H1 (cell line): ENCODE measurements around the gene PLCH2. TPM values are rescaled to one million over a fixed set of nuclear protein-coding genes. Genes with fewer than 3 reads are reported as not detected.

Source experiments
- CTCF ChIA-PET: fragments of 300-600 bp; sonication (Branson Sonifier 250); formaldehyde crosslinking; loops from one replicate; lab custom pipeline; 2021; ENCODE audit not compliant: partially characterized antibody; lab: Charles Lee
- POLR2A ChIA-PET: fragments of 300-600 bp; sonication (Branson Sonifier 250); formaldehyde crosslinking; loops from one replicate; lab custom pipeline; 2021; ENCODE audit warnings: inconsistent platforms; ENCODE audit not compliant: partially characterized antibody; lab: Charles Lee
- DNase-seq, 2 experiments: peaks; one replicate each; pipeline versions ENCODE4 v3.0.0 to v3.0.0-alpha.2; 2010 to 2022; ENCODE audit warnings: low spot score in 2 of 2, low read depth in 1 of 2, mixed read lengths in 1 of 2
- FAIRE-seq: peaks from 2 replicates; lab custom pipeline; 2011; peaks lifted over from hg19 to GRCh38; lab: Jason Lieb, UNC
- H2AFZ ChIP-seq: 2 replicates; pipeline ENCODE4 v1.8.1; 2012; ENCODE audit warnings: low read length, inconsistent platforms
- H2AK5ac ChIP-seq: 2 replicates; pipeline ENCODE4 v1.6.1; 2013; ENCODE audit warnings: low read depth, low read length
- H2BK120ac ChIP-seq: replicated peaks from 2 replicates; pipeline ENCODE3; 2013; ENCODE audit warnings: low read depth, low read length, inconsistent platforms
- H2BK12ac ChIP-seq: 2 replicates; pipeline ENCODE4 v1.6.1; 2013; ENCODE audit warnings: low read depth, low read length
- H2BK15ac ChIP-seq: 2 replicates; pipeline ENCODE4 v1.6.1; 2013; ENCODE audit warnings: low read length
- H2BK20ac ChIP-seq: 2 replicates; pipeline ENCODE4 v1.6.1; 2013; ENCODE audit warnings: low read length
- H2BK5ac ChIP-seq: 2 replicates; pipeline ENCODE4 v1.6.1; 2013; ENCODE audit warnings: low read depth, low read length
- H3K14ac ChIP-seq: 2 replicates; pipeline ENCODE4 v1.6.1; 2013; ENCODE audit warnings: inconsistent platforms; ENCODE audit not compliant: insufficient read length
- H3K18ac ChIP-seq: 2 replicates; pipeline ENCODE4 v1.6.1; 2013; ENCODE audit warnings: low read length; ENCODE audit errors: extremely low read depth
- H3K23ac ChIP-seq: 2 replicates; pipeline ENCODE4 v1.6.1; 2013; ENCODE audit warnings: inconsistent platforms; ENCODE audit not compliant: insufficient read length
- H3K23me2 ChIP-seq: 2 replicates; pipeline ENCODE4 v1.6.1; 2013; ENCODE audit warnings: low read depth, low read length
- H3K27ac ChIP-seq: 2 replicates; pipeline ENCODE4 v1.6.1; 2011; ENCODE audit warnings: low read depth, low read length, inconsistent platforms
- H3K27me3 ChIP-seq, 4 experiments: replicated peaks in 1 of 4; 1 replicate in 1 of 4; 2 replicates in 3 of 4; pipeline versions ENCODE4 v1.6.1 to v1.8.1; 2011 to 2013; ENCODE audit warnings: low read length in 3 of 4, mild to moderate bottlenecking in 3 of 4, inconsistent platforms in 2 of 4, mixed read lengths in 2 of 4, moderate library complexity in 1 of 4; ENCODE audit not compliant: control insufficient read depth in 3 of 4, insufficient read depth in 3 of 4; ENCODE audit errors: extremely low read depth in 1 of 4
- H3K36me3 ChIP-seq, 4 experiments: 2 replicates each; pipeline versions ENCODE4 v1.6.1 to v1.8.1; 2011 to 2013; ENCODE audit warnings: mild to moderate bottlenecking in 4 of 4, low read length in 3 of 4, moderate library complexity in 2 of 4, control low read depth in 1 of 4, inconsistent platforms in 1 of 4; ENCODE audit not compliant: insufficient read depth in 4 of 4, control insufficient read depth in 2 of 4
- H3K4ac ChIP-seq: replicated peaks from 2 replicates; pipeline ENCODE3; 2013; ENCODE audit warnings: low read length, low read depth, mixed read lengths, inconsistent platforms; ENCODE audit not compliant: insufficient read length
- H3K4me1 ChIP-seq, 4 experiments: replicated peaks in 1 of 4; 1 replicate in 1 of 4; 2 replicates in 3 of 4; pipeline versions ENCODE4 v1.6.1 to v1.8.1; 2011 to 2013; ENCODE audit warnings: low read length in 3 of 4, inconsistent platforms in 2 of 4, mixed read lengths in 1 of 4; ENCODE audit not compliant: insufficient read depth in 4 of 4, control insufficient read depth in 3 of 4
- H3K4me2 ChIP-seq, 2 experiments: 2 replicates each; pipeline versions ENCODE4 v1.6.1 to v1.8.1; 2011 to 2013; ENCODE audit warnings: low read depth in 2 of 2, low read length in 2 of 2, control low read depth in 1 of 2, inconsistent platforms in 1 of 2, mild to moderate bottlenecking in 1 of 2; ENCODE audit not compliant: insufficient read depth in 1 of 2
- H3K4me3 ChIP-seq, 4 experiments: fragments of 200-600, 300-600 bp in 1 of 4; sonication (generic), shearing (Covaris generic), sonication (Bioruptor Twin) in 1 of 4; 2 replicates each; pipeline versions ENCODE4 v1.5.1 to v1.8.1; 2011 to 2016; ENCODE audit warnings: low read length in 4 of 4, low read depth in 3 of 4, control low read depth in 2 of 4, inconsistent platforms in 2 of 4, mild to moderate bottlenecking in 2 of 4, mixed read lengths in 1 of 4, moderate library complexity in 1 of 4; ENCODE audit not compliant: insufficient read depth in 2 of 4; ENCODE audit errors: extremely low read depth in 1 of 4
- H3K56ac ChIP-seq: replicated peaks from 2 replicates; pipeline ENCODE3; 2013; ENCODE audit warnings: low read depth, mild to moderate bottlenecking, mixed read lengths, low read length, inconsistent platforms; ENCODE audit not compliant: insufficient read length
- H3K79me1 ChIP-seq: 2 replicates; pipeline ENCODE4 v1.6.1; 2013; ENCODE audit warnings: low read depth, low read length, control low read depth
- H3K79me2 ChIP-seq, 2 experiments: 2 replicates each; pipeline versions ENCODE4 v1.6.1 to v1.8.1; 2012 to 2013; ENCODE audit warnings: low read length in 2 of 2, mild to moderate bottlenecking in 2 of 2, inconsistent platforms in 1 of 2; ENCODE audit not compliant: insufficient read depth in 2 of 2, control insufficient read depth in 1 of 2
- H3K9ac ChIP-seq, 4 experiments: replicated peaks in 1 of 4; 1 replicate in 1 of 4; 2 replicates in 3 of 4; pipeline versions ENCODE4 v1.6.1 to v1.8.1; 2011 to 2013; ENCODE audit warnings: low read depth in 3 of 4, low read length in 3 of 4, control low read depth in 2 of 4, mild to moderate bottlenecking in 2 of 4, moderate library complexity in 2 of 4, inconsistent platforms in 1 of 4; ENCODE audit errors: extremely low read depth in 1 of 4
- H3K9me3 ChIP-seq, 2 experiments: 2 replicates each; pipeline versions ENCODE4 v1.6.1 to v1.8.1; 2012 to 2013; ENCODE audit warnings: mild to moderate bottlenecking in 2 of 2, moderate library complexity in 2 of 2, control low read depth in 1 of 2, inconsistent platforms in 1 of 2, low read depth in 1 of 2, low read length in 1 of 2, mixed read lengths in 1 of 2; ENCODE audit not compliant: insufficient read depth in 2 of 2
- H4K20me1 ChIP-seq, 2 experiments: replicated peaks in 1 of 2; 2 replicates each; pipeline versions ENCODE3 to v1.8.1; 2011 to 2013; ENCODE audit warnings: inconsistent platforms in 2 of 2, low read length in 2 of 2, mild to moderate bottlenecking in 1 of 2; ENCODE audit not compliant: insufficient read depth in 2 of 2, control insufficient read depth in 1 of 2
- H4K5ac ChIP-seq: 2 replicates; pipeline ENCODE4 v1.6.1; 2013; ENCODE audit warnings: low read length, low read depth, mixed read lengths, inconsistent platforms; ENCODE audit not compliant: insufficient read length
- H4K8ac ChIP-seq: 2 replicates; pipeline ENCODE4 v1.8.0; 2013; ENCODE audit warnings: mild to moderate bottlenecking, moderate library complexity, low read length, inconsistent platforms; ENCODE audit not compliant: insufficient read depth; ENCODE audit errors: extremely low read depth
- H4K91ac ChIP-seq: replicated peaks from 2 replicates; pipeline ENCODE3; 2013; ENCODE audit warnings: low read length, mixed read lengths, inconsistent platforms; ENCODE audit not compliant: insufficient read length
- BACH1 ChIP-seq: IDR thresholded peaks from 2 replicates; pipeline ENCODE4 v1.6.1; 2012; ENCODE audit warnings: low read length, improper control_type of control experiment
- BCL11A ChIP-seq, 2 experiments: IDR thresholded peaks; one replicate each; pipeline ENCODE4 v1.6.1; 2011; ENCODE audit warnings: low read depth in 2 of 2, low read length in 2 of 2, mild to moderate bottlenecking in 2 of 2
- EZH2 ChIP-seq: fragments of 200-600 bp; sonication (generic); IDR thresholded peaks from 2 replicates; pipeline ENCODE4 v1.7.1; 2012; ENCODE audit warnings: low read depth, mild to moderate bottlenecking, moderate library complexity, low read length, inconsistent platforms; ENCODE audit not compliant: severe bottlenecking
- GTF2F1 ChIP-seq: IDR thresholded peaks from 2 replicates; pipeline ENCODE4 v1.6.1; 2012; ENCODE audit warnings: low read depth, low read length, improper control_type of control experiment, borderline replicate concordance
- JUN ChIP-seq: IDR thresholded peaks from 2 replicates; pipeline ENCODE4 v1.6.1; 2011; ENCODE audit warnings: low read depth, mild to moderate bottlenecking, improper control_type of control experiment, low read length
- JUND ChIP-seq: IDR thresholded peaks from 2 replicates; pipeline ENCODE4 v1.6.1; 2011; ENCODE audit warnings: mild to moderate bottlenecking, improper control_type of control experiment, low read length
- POU5F1 ChIP-seq: IDR thresholded peaks from 2 replicates; pipeline ENCODE4 v1.6.1; 2011; ENCODE audit warnings: low read depth, mild to moderate bottlenecking, low read length, moderate library complexity
- RBBP5 ChIP-seq: IDR thresholded peaks from 2 replicates; pipeline ENCODE4 v1.7.1; 2012; ENCODE audit warnings: low read depth, mild to moderate bottlenecking, inconsistent platforms, low read length, moderate library complexity, borderline replicate concordance
- RFX5 ChIP-seq: IDR thresholded peaks from 2 replicates; pipeline ENCODE4 v1.6.1; 2011; ENCODE audit warnings: low read depth, low read length, improper control_type of control experiment, borderline replicate concordance
- RXRA ChIP-seq: IDR thresholded peaks from 2 replicates; pipeline ENCODE4 v1.6.1; 2011; ENCODE audit warnings: low read depth, mild to moderate bottlenecking, low read length, moderate library complexity; ENCODE audit not compliant: insufficient read depth
- SAP30 ChIP-seq: fragments of 300-600 bp; sonication (generic); IDR thresholded peaks from 2 replicates; pipeline ENCODE4 v1.7.1; 2012; ENCODE audit warnings: low read length, moderate library complexity, mild to moderate bottlenecking, inconsistent platforms; ENCODE audit not compliant: insufficient read depth, insufficient replicate concordance
- SIRT6 ChIP-seq: IDR thresholded peaks from one replicate; pipeline ENCODE4 v1.7.1; 2012; ENCODE audit warnings: low read length, inconsistent platforms
- SP2 ChIP-seq: IDR thresholded peaks from 2 replicates; pipeline ENCODE4 v1.6.1; 2012; ENCODE audit warnings: mild to moderate bottlenecking, low read length, inconsistent platforms
- SP4 ChIP-seq: IDR thresholded peaks from 2 replicates; pipeline ENCODE4 v1.6.1; 2012; ENCODE audit warnings: low read length, inconsistent platforms
- SRF ChIP-seq: IDR thresholded peaks from 2 replicates; pipeline ENCODE4 v1.6.1; 2011; ENCODE audit warnings: mild to moderate bottlenecking, low read depth, low read length, moderate library complexity
- TAF1 ChIP-seq: IDR thresholded peaks from 2 replicates; pipeline ENCODE4 v1.6.1; 2011; ENCODE audit warnings: mild to moderate bottlenecking, low read depth, low read length
- WGBS, 2 experiments: shearing (Covaris generic) in 1 of 2; methylation state at CpG; one replicate each; pipeline versions ENCODE4 v1.1.6 to v1.1.7; 2013 to 2015; ENCODE audit warnings: low lambda C conversion rate in 2 of 2, mixed read lengths in 2 of 2, inconsistent platforms in 1 of 2, low coverage in 1 of 2, missing lambda C conversion rate in 1 of 2; ENCODE audit not compliant: insufficient replicate concordance in 2 of 2, insufficient coverage in 1 of 2, insufficient read length in 1 of 2; ENCODE audit errors: extremely low coverage in 1 of 2, missing lambda C conversion rate in 1 of 2; 5-methylcytosine and 5-hydroxymethylcytosine counted together
- polyA plus RNA-seq, 7 experiments: library from polyadenylated mRNA; depleted of rRNA in 3 of 7; stranded (reverse) in 5 of 7; unstranded in 2 of 7; fragments of >200 nt in 5 of 7; fragments of 200-250 nt in 2 of 7; gene quantifications; 1 replicate in 5 of 7; 2 replicates in 1 of 7; 4 replicates in 1 of 7; pipeline versions ENCODE4 v1.2.1 to v1.2.3, GENCODE V29; 2011 to 2013; ENCODE audit warnings: missing spikeins in 2 of 7, mixed read lengths in 2 of 7
- total RNA-seq: library from RNA; stranded (reverse); fragmentation: NEBNext Ultra II Directional; extraction: Animal tissue kit (Norgen Biotek cat#: 25700); gene quantifications from 2 replicates; pipeline ENCODE4 v1.2.1, GENCODE V29; 2021

PLCH2 gene
- total and polyA plus RNA-seq, 2 of the 8 experiments (the other 6 are each of a cell fraction or from before 2014, with no cell fraction given), result 0.14 to 0.19 TPM

DNA sequence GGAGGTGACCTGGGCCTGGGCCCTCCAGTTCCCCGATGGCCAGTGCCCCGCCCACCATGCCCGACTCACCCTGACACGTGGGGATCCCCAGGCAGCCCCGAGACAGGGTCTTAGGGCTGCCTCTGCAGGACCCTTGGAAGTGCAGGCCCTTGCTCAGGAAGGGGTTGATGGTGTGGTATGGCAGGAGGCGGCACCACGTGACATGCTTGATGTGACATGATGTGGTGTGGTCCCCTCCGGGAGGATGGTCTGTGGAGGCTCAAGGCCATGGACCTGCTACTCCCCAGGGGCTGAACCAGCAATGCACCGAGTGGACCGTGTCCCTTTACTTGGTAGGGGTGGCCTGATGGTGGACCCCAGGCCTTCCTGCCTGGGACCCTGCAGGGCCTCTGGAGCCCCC is 21.9 kb upstream of the PLCH2 start:
- H3K27me3 ChIP-seq, result no peaks in the 10 kb centered on the region; a peak in 1 of 7 replicates
- ChIA-PET CTCF (no interaction called here), POLR2A (no interaction called here)
- no peak overlapping the region for H3K27ac ChIP-seq
- H3K14ac ChIP-seq, result no peak overlapping the region
- no peak overlapping the region for H2BK5ac ChIP-seq
- WGBS, 2 experiments, result 87% methylated on average over 10 of the region's 10 CpGs; no CpG with 5 or more reads in 1 of the 2 experiments
- H3K36me3 ChIP-seq, result no peaks in the 10 kb centered on the region
- no peaks in the 10 kb centered on the region for H3K79me1 ChIP-seq
- H3K56ac ChIP-seq, result no peak overlapping the region
- no peaks in the 10 kb centered on the region for H3K23me2 ChIP-seq
- peaks cover 0 to 5% (median 3%) of the 10 kb centered on the region in 4 experiments; a peak in 4 of 7 replicates for H3K4me1 ChIP-seq
- H3K79me2 ChIP-seq, result no peaks in the 10 kb centered on the region
- no peak overlapping the region for H4K91ac ChIP-seq
- no peak overlapping the region for H3K9ac ChIP-seq
- peak overlapping the region; percentile 25; the same call in 1 of the 2 replicates for H4K8ac ChIP-seq
- H2BK15ac ChIP-seq, result no peak overlapping the region
- H2BK120ac ChIP-seq, result no peak overlapping the region
- H3K18ac ChIP-seq, result no peak overlapping the region
- H2AFZ ChIP-seq, result no peak overlapping the region
- H4K5ac ChIP-seq, result no peak overlapping the region
- FAIRE-seq (no peak), DNase-seq (no peak)
- H3K9me3 ChIP-seq, result no peaks in the 10 kb centered on the region
- H3K4me3 ChIP-seq, result no peak overlapping the region
- peaks cover 0 to 1% of the 10 kb centered on the region in 2 experiments for H4K20me1 ChIP-seq
- no peak overlapping the region for H3K4ac ChIP-seq
- H3K4me2 ChIP-seq, result no peak overlapping the region
- H2BK12ac ChIP-seq, result no peak overlapping the region
- H2BK20ac ChIP-seq, result no peak overlapping the region
- no peak overlapping the region; the same call in 1 of the 2 replicates for H2AK5ac ChIP-seq
- H3K23ac ChIP-seq, result no peak overlapping the region
- TF ChIP-seq SIRT6, result no peak
- no peak for TF ChIP-seq POU5F1
- no peak for TF ChIP-seq JUN
- no peak for TF ChIP-seq GTF2F1
- no peak for TF ChIP-seq BCL11A (IDR thresholded peaks at IDR 0.05; ENCODE audit: low read depth in 2 of 2, low read length in 2 of 2)
- no peak for TF ChIP-seq RXRA
- TF ChIP-seq BACH1, result no peak
- TF ChIP-seq JUND, result no peak
- TF ChIP-seq TAF1, result no peak
- TF ChIP-seq SP2, result no peak
- TF ChIP-seq RFX5, result no peak
- TF ChIP-seq SP4, result no peak
- no peak for TF ChIP-seq RBBP5
- TF ChIP-seq SAP30, result no peak
- TF ChIP-seq SRF, result no peak
- no peak for TF ChIP-seq EZH2
